GM03348 (cell line): ENCODE measurements around the gene PXDC1.
"Not testable (repeated sequence)": the region's sequence is repeated elsewhere in the genome, so short reads cannot be mapped to it uniquely, and the experiment has no call there.

Experiments used
- DNase-seq: peaks from one replicate; pipeline ENCODE4 v3.0.0; 2012; ENCODE audit warnings: low spot score

Gene PXDC1

GRCh38 chr6:3708540-3708939, 43.0 kb downstream of the PXDC1 start:
- no peak for DNase-seq

- no peak for DNase-seq
Observed at GRCh38 chr6:3707751-3708412, 43.6 kb downstream of the PXDC1 start.

- DNase-seq, result no peak
Observed at GRCh38 chr6:3707024-3707423, 44.5 kb downstream of the PXDC1 start.

GRCh38 chr6:3706547-3706946, 45.0 kb downstream of the PXDC1 start:
- no peak for DNase-seq

GRCh38 chr6:3701631-3702030, 49.9 kb downstream of the PXDC1 start:
- no peak for DNase-seq

GRCh38 chr6:3699231-3699630, 52.3 kb downstream of the PXDC1 start:
- no peak for DNase-seq

- DNase-seq, result no peak
Observed at GRCh38 chr6:3698021-3698420, 53.5 kb downstream of the PXDC1 start.

- DNase-seq, result peak; percentile 93
Observed at GRCh38 chr6:3697609-3698008, 53.9 kb downstream of the PXDC1 start.

GRCh38 chr6:3696525-3697088, 54.9 kb downstream of the PXDC1 start:
- peak; percentile 14 for DNase-seq

- no peak for DNase-seq
Observed at GRCh38 chr6:3695065-3695817, 56.3 kb downstream of the PXDC1 start.

- no peak for DNase-seq
Observed at GRCh38 chr6:3693831-3694230, 57.7 kb downstream of the PXDC1 start.

GRCh38 chr6:3690506-3690905, 61.0 kb downstream of the PXDC1 start:
- no peak for DNase-seq

- no peak for DNase-seq
Observed at GRCh38 chr6:3687847-3688246, 63.7 kb downstream of the PXDC1 start.

GRCh38 chr6:3683331-3683730, 68.2 kb downstream of the PXDC1 start:
- DNase-seq, result no peak

- DNase-seq, result no peak
Observed at GRCh38 chr6:3678946-3679345, 72.6 kb downstream of the PXDC1 start.

- not testable (repeated sequence) for DNase-seq
Observed at GRCh38 chr6:3677751-3678150, 73.8 kb downstream of the PXDC1 start.

GRCh38 chr6:3677351-3677750, 74.2 kb downstream of the PXDC1 start:
- DNase-seq, result not testable (repeated sequence)
